Activated naive CD8-positive, alpha-beta T cell treated with anti-CD3 and anti-CD28 coated beads, Interleukin-2, amount 50 U/mL, for 16 hours (primary cell): ENCODE measurements around the gene REPIN1.
A peak's percentile ranks its signal among the peaks of the same experiment; 100 is the strongest.

Source experiments
- DNase-seq: peaks from one replicate; pipeline ENCODE4 v3.0.0-alpha.2; 2020; ENCODE audit warnings: low read depth, low spot score

Gene REPIN1

GRCh38 chr7:150368096-150368883, at the start of gene REPIN1:
REPIN1 (plus strand) TSS chr7:150368822; CDS start chr7:150369712, 890 bp downstream.
- peak; percentile 66 for DNase-seq

GRCh38 chr7:150321788-150322113, 46.9 kb upstream of the REPIN1 start:
- no peak for DNase-seq

GRCh38 chr7:150322114-150322832, 46.3 kb upstream of the REPIN1 start:
- DNase-seq: peak; percentile 35

GRCh38 chr7:150322833-150323681, 45.6 kb upstream of the REPIN1 start, which contains the start of the genes ACTR3C and LRRC61:
ACTR3C (minus strand) TSS chr7:150323545; CDS start chr7:150295296, 28,249 bp downstream.
LRRC61 (plus strand) TSS chr7:150323355; CDS start chr7:150336862, 13,507 bp downstream.
- DNase-seq: peak; percentile 36

- DNase-seq: no peak
These were observed 44.8 kb upstream of the REPIN1 start for GRCh38 chr7:150323682-150324372.

GRCh38 chr7:150324373-150324961, 44.2 kb upstream of the REPIN1 start:
- DNase-seq: no peak

- DNase-seq: no peak
These were observed 43.5 kb upstream of the REPIN1 start for GRCh38 chr7:150325110-150325611.

- no peak for DNase-seq
These were observed 42.7 kb upstream of the REPIN1 start for GRCh38 chr7:150325901-150326300.

- DNase-seq: no peak
These were observed 41.9 kb upstream of the REPIN1 start for GRCh38 chr7:150326657-150327268.

GRCh38 chr7:150327308-150327707, 41.3 kb upstream of the REPIN1 start:
- DNase-seq: no peak

- DNase-seq: no peak
These were observed 39.1 kb upstream of the REPIN1 start for GRCh38 chr7:150329331-150330120.

GRCh38 chr7:150330211-150330885, 38.3 kb upstream of the REPIN1 start:
- no peak for DNase-seq

- DNase-seq: no peak
These were observed 35.6 kb upstream of the REPIN1 start for GRCh38 chr7:150332852-150333635.

- DNase-seq: no peak
These were observed 35.0 kb upstream of the REPIN1 start for GRCh38 chr7:150333659-150334058.

GRCh38 chr7:150334108-150334507, 34.5 kb upstream of the REPIN1 start:
- DNase-seq: no peak

- no peak for DNase-seq
These were observed 33.4 kb upstream of the REPIN1 start for GRCh38 chr7:150335108-150335773.

GRCh38 chr7:150335774-150336112, 32.9 kb upstream of the REPIN1 start:
- DNase-seq: no peak

GRCh38 chr7:150336746-150337145, 31.9 kb upstream of the REPIN1 start:
- no peak for DNase-seq
